Measurements from ENCODE around the gene PIK3CD. TPM values are rescaled to one million over a fixed set of nuclear protein-coding genes. Genes with fewer than 3 reads are reported as not detected.

The PIK3CD gene
- total RNA-seq, 1 donor from 2014 or later: 1.8 TPM

- no peak for DNase-seq (ENCODE audit: extremely low spot score, unreplicated experiment)
- Mint-ChIP-seq H3K9me3 (no peaks in the 10 kb centered on the region), H3K27ac (no peak overlapping the region), H3K4me3 (no peak overlapping the region), H3K4me1 (ENCODE audit: unreplicated experiment) (no peaks in the 10 kb centered on the region), H3K27me3 (peaks cover 7% of the 10 kb centered on the region), H3K36me3 (no peaks in the 10 kb centered on the region)
- no peak for TF ChIP-seq CTCF (conservative IDR thresholded peaks at IDR 0.05)
Observed at GRCh38 chr1:9634582-9634981, 16.9 kb upstream of the PIK3CD start.

- DNase-seq (ENCODE audit: extremely low spot score, unreplicated experiment): no peak
- peaks cover 9% of the 10 kb centered on the region for H3K27me3 Mint-ChIP-seq
- H3K9me3 Mint-ChIP-seq: no peaks in the 10 kb centered on the region
- H3K36me3 Mint-ChIP-seq: no peaks in the 10 kb centered on the region
- H3K4me3 Mint-ChIP-seq: no peak overlapping the region
- H3K27ac Mint-ChIP-seq: no peak overlapping the region
- TF ChIP-seq CTCF (conservative IDR thresholded peaks at IDR 0.05): no peak
- H3K4me1 Mint-ChIP-seq (ENCODE audit: unreplicated experiment): no peaks in the 10 kb centered on the region
Observed at GRCh38 chr1:9639227-9639626, 12.3 kb upstream of the PIK3CD start.

GRCh38 chr1:9643351-9644256 is 7.9 kb upstream of the PIK3CD start:
- H3K4me1 Mint-ChIP-seq (ENCODE audit: unreplicated experiment): no peaks in the 10 kb centered on the region
- no peak for DNase-seq (ENCODE audit: extremely low spot score, unreplicated experiment)
- H3K36me3 Mint-ChIP-seq: no peaks in the 10 kb centered on the region
- H3K4me3 Mint-ChIP-seq: no peak overlapping the region
- H3K27ac Mint-ChIP-seq: no peak overlapping the region
- no peak for TF ChIP-seq CTCF (conservative IDR thresholded peaks at IDR 0.05)
- no peaks in the 10 kb centered on the region for H3K9me3 Mint-ChIP-seq
- peaks cover 16% of the 10 kb centered on the region for H3K27me3 Mint-ChIP-seq

- Mint-ChIP-seq H3K36me3 (no peaks in the 10 kb centered on the region), H3K27ac (no peak overlapping the region), H3K9me3 (no peaks in the 10 kb centered on the region), H3K4me1 (ENCODE audit: unreplicated experiment) (no peaks in the 10 kb centered on the region), H3K27me3 (peaks cover 28% of the 10 kb centered on the region), H3K4me3 (no peak overlapping the region)
- no peak for TF ChIP-seq CTCF (conservative IDR thresholded peaks at IDR 0.05)
- DNase-seq (ENCODE audit: extremely low spot score, unreplicated experiment): no peak
Observed at GRCh38 chr1:9646037-9646436, 5.5 kb upstream of the PIK3CD start.

- no peak for DNase-seq (ENCODE audit: extremely low spot score, unreplicated experiment)
- no peaks in the 10 kb centered on the region for H3K9me3 Mint-ChIP-seq
- no peak for TF ChIP-seq CTCF (conservative IDR thresholded peaks at IDR 0.05)
- H3K27me3 Mint-ChIP-seq: peaks cover 42% of the 10 kb centered on the region
- H3K36me3 Mint-ChIP-seq: no peaks in the 10 kb centered on the region
- no peak overlapping the region for H3K4me3 Mint-ChIP-seq
- peaks cover 4% of the 10 kb centered on the region for H3K4me1 Mint-ChIP-seq (ENCODE audit: unreplicated experiment)
- H3K27ac Mint-ChIP-seq: no peak overlapping the region
Observed at GRCh38 chr1:9648171-9648570, 3.4 kb upstream of the PIK3CD start.

Measured in type B pancreatic cell (in vitro differentiated cells).